ENCODE measurements around the gene PHTF2. TPM values are rescaled to one million over a fixed set of nuclear protein-coding genes. Genes with fewer than 3 reads are reported as not detected.

PHTF2 gene
- total RNA-seq, 1 experiment from 2014 or later: 26.7 TPM

- ATAC-seq (no peak), DNase-seq (ENCODE audit: low read depth, low spot score) (no peak)
- TF ChIP-seq CBX3 (IDR thresholded peaks at IDR 0.05; ENCODE audit: low read depth) (no peak), ZFX (IDR thresholded peaks at IDR 0.05) (no peak), REST (IDR thresholded peaks at IDR 0.05; ENCODE audit: low read depth) (no peak), FOSL1 (IDR thresholded peaks at IDR 0.05; ENCODE audit: low read depth) (no peak), JUND (IDR thresholded peaks at IDR 0.05) (no peak), RAD21 (IDR thresholded peaks at IDR 0.05; ENCODE audit: low read depth) (no peak), ZBTB33 (IDR thresholded peaks at IDR 0.05; ENCODE audit: extremely low read depth, insufficient replicate concordance, low read length) (no peak), EZH2phosphoT487 (IDR thresholded peaks at IDR 0.05; ENCODE audit: borderline replicate concordance) (no peak), MAX (IDR thresholded peaks at IDR 0.05) (no peak), CEBPB (IDR thresholded peaks at IDR 0.05; ENCODE audit: low read depth) (no peak), POLR2AphosphoS5 (IDR thresholded peaks at IDR 0.05; ENCODE audit: low read depth, low read length) (no peak), SRF (IDR thresholded peaks at IDR 0.05; ENCODE audit: low read depth) (no peak), ZNF274 (IDR thresholded peaks at IDR 0.05; ENCODE audit: low read depth, low read length) (no peak), TCF7L2 (IDR thresholded peaks at IDR 0.05; ENCODE audit: borderline replicate concordance, extremely low read depth, insufficient read depth, insufficient read length) (no peak)
- intact Hi-C loops (cut with micrococcal nuclease): loop anchor here (5.0 kb wide), 1 partner anchor 320 kb away; no protein-coding TSS in a partner anchor
- Histone ChIP-seq H3K4me1 (ENCODE audit: control insufficient read depth in 1 of 2, insufficient read depth in 2 of 2, low read length in 2 of 2) (no peaks in the 10 kb centered on the region), H3K9me2 (ENCODE audit: insufficient read depth) (no peaks in the 10 kb centered on the region), H3K9me3 (ENCODE audit: control insufficient read depth in 1 of 2, insufficient read depth in 1 of 2, low read depth in 1 of 2, low read length in 2 of 2) (no peaks in the 10 kb centered on the region), H3K36me3 (ENCODE audit: control insufficient read depth in 1 of 2, insufficient read depth in 2 of 2, low read length in 2 of 2) (no peaks in the 10 kb centered on the region), H4K20me1 (ENCODE audit: insufficient read depth) (no peaks in the 10 kb centered on the region), H3K27me3 (ENCODE audit: insufficient read depth, low read length) (no peaks in the 10 kb centered on the region), H3K27ac (ENCODE audit: low read depth, low read length) (no peak overlapping the region), H3K79me2 (ENCODE audit: insufficient read depth, low read length) (peaks cover 35% of the 10 kb centered on the region), H3K9ac (ENCODE audit: low read length) (no peak overlapping the region), H3K4me2 (ENCODE audit: low read length) (no peak overlapping the region), H2AFZ (ENCODE audit: low read depth, low read length, poor library complexity, severe bottlenecking) (no peak overlapping the region), H3K4me3 (replicated peaks in 1 of 2; ENCODE audit: low read depth in 1 of 2, low read length in 2 of 2) (no peak overlapping the region)
- BruUV-seq (replicated peaks): no TSS peak
- ChIA-PET CTCF (interaction anchor here (1.0 to 4.0 kb wide), 2 partner anchors 99 to 106 kb away, joined by 4 to 17 read pairs; no protein-coding TSS in a partner anchor), RAD21 (ENCODE audit: low non-redundant PET in 1 of 2, low total read pairs in 2 of 2, uncharacterized antibody in 2 of 2, unreplicated experiment in 2 of 2) (no interaction called here), POLR2A (no interaction called here)
These were observed 41.0 kb upstream of the PHTF2 start for GRCh38 chr7:77757589-77757988.

All from HCT116 (cell line).